RWPE2 (cell line): ENCODE data around the gene SLC24A3.
A peak's percentile ranks its signal among the peaks of the same experiment; 100 is the strongest.

ENCODE experiments used
- ATAC-seq: fragments of 200-7000 bp; cut with Tn5 transposase; 3 replicates; pipeline ENCODE4 v1.9.1; 2021; ENCODE audit warnings: low read depth
- DNase-seq: peaks from one replicate; pipeline ENCODE4 v3.0.0-alpha.2; 2020; ENCODE audit warnings: low spot score
- H3K27ac ChIP-seq: fragments of 450-650 bp; 2 replicates; pipeline ENCODE4 v1.5.1; 2017; ENCODE audit warnings: mild to moderate bottlenecking; ENCODE audit not compliant: poor library complexity, severe bottlenecking
- H3K27me3 ChIP-seq: fragments of 250-450 bp; sonication (Bioruptor Pico); 2 replicates; pipeline ENCODE4 v1.5.1; 2021; ENCODE audit warnings: mild to moderate bottlenecking, moderate library complexity; ENCODE audit not compliant: insufficient read depth, poor library complexity, severe bottlenecking
- H3K36me3 ChIP-seq: fragments of 250-450 bp; sonication (Bioruptor Pico); 2 replicates; pipeline ENCODE4 v1.5.1; 2020; ENCODE audit warnings: low read depth, mild to moderate bottlenecking, moderate library complexity
- H3K4me1 ChIP-seq: fragments of 250-450 bp; sonication (Bioruptor Pico); 2 replicates; pipeline ENCODE4 v1.5.1; 2021; ENCODE audit warnings: mild to moderate bottlenecking, moderate library complexity; ENCODE audit not compliant: insufficient read depth, poor library complexity, severe bottlenecking
- H3K4me3 ChIP-seq: fragments of 250-450 bp; sonication (Bioruptor Pico); 2 replicates; pipeline ENCODE4 v1.5.1; 2021; ENCODE audit warnings: mild to moderate bottlenecking, moderate library complexity; ENCODE audit not compliant: severe bottlenecking
- H3K9me3 ChIP-seq: fragments of 250-450 bp; sonication (Bioruptor Pico); 2 replicates; pipeline ENCODE4 v1.5.1; 2021; ENCODE audit warnings: mild to moderate bottlenecking, moderate library complexity; ENCODE audit not compliant: severe bottlenecking
- CTCF ChIP-seq: fragments of 450-650 bp; IDR thresholded peaks from one replicate; pipeline ENCODE4 v1.5.1; 2017; ENCODE audit warnings: mild to moderate bottlenecking, moderate library complexity; ENCODE audit not compliant: poor library complexity, severe bottlenecking

Gene SLC24A3

GRCh38 chr20:19765913-19766312 is 553.5 kb downstream of the SLC24A3 start:
- Histone ChIP-seq H3K27me3 (no peaks in the 10 kb centered on the region), H3K36me3 (no peaks in the 10 kb centered on the region), H3K4me3 (no peak overlapping the region), H3K4me1 (peaks cover 5% of the 10 kb centered on the region), H3K9me3 (no peaks in the 10 kb centered on the region), H3K27ac (no peak overlapping the region)
- DNase-seq, result no peak
- TF ChIP-seq CTCF, result no peak
- no peak for ATAC-seq

GRCh38 chr20:19767070-19767469 is 554.6 kb downstream of the SLC24A3 start:
- Histone ChIP-seq H3K4me1 (peaks cover 5% of the 10 kb centered on the region), H3K36me3 (no peaks in the 10 kb centered on the region), H3K9me3 (no peaks in the 10 kb centered on the region), H3K27ac (no peak overlapping the region), H3K27me3 (no peaks in the 10 kb centered on the region), H3K4me3 (no peak overlapping the region)
- ATAC-seq (peak; percentile 91), DNase-seq (no peak)
- no peak for TF ChIP-seq CTCF

- Histone ChIP-seq H3K36me3 (no peaks in the 10 kb centered on the region), H3K4me3 (no peak overlapping the region), H3K4me1 (peaks cover 5% of the 10 kb centered on the region), H3K27ac (no peak overlapping the region), H3K27me3 (no peaks in the 10 kb centered on the region), H3K9me3 (no peaks in the 10 kb centered on the region)
- DNase-seq (no peak), ATAC-seq (no peak)
- no peak for TF ChIP-seq CTCF
These were observed 555.9 kb downstream of the SLC24A3 start for GRCh38 chr20:19768325-19768842.

- Histone ChIP-seq H3K4me3 (no peak overlapping the region), H3K27ac (no peak overlapping the region), H3K36me3 (no peaks in the 10 kb centered on the region), H3K9me3 (no peaks in the 10 kb centered on the region), H3K27me3 (no peaks in the 10 kb centered on the region), H3K4me1 (peaks cover 5% of the 10 kb centered on the region)
- TF ChIP-seq CTCF, result no peak
- DNase-seq (no peak), ATAC-seq (no peak)
These were observed 557.1 kb downstream of the SLC24A3 start for GRCh38 chr20:19769507-19769906.

- H3K36me3 ChIP-seq, result no peaks in the 10 kb centered on the region
- H3K27ac ChIP-seq, result no peak overlapping the region
- no peaks in the 10 kb centered on the region for H3K9me3 ChIP-seq
- DNase-seq (no peak), ATAC-seq (no peak)
- TF ChIP-seq CTCF, result no peak
- peaks cover 5% of the 10 kb centered on the region for H3K4me1 ChIP-seq
- H3K27me3 ChIP-seq, result no peaks in the 10 kb centered on the region
- no peak overlapping the region for H3K4me3 ChIP-seq
These were observed 557.9 kb downstream of the SLC24A3 start for GRCh38 chr20:19770375-19770774.
